LNCAP (cell line): Measurements from ENCODE around the gene DCUN1D2.

Experiments
- CTCF ChIP-seq: fragments of 450-650 bp; IDR thresholded peaks from 2 replicates; pipeline ENCODE4 v1.5.1; 2017; ENCODE audit warnings: mild to moderate bottlenecking

The DCUN1D2 gene

GRCh38 chr13:113490496-113491417 is at the start of gene DCUN1D2:
DCUN1D2 (minus strand) TSS chr13:113490711; CDS start chr13:113490669, 42 bp downstream.
- no peak for TF ChIP-seq CTCF

- TF ChIP-seq CTCF: no peak
These were observed 49.3 kb upstream of the DCUN1D2 start for GRCh38 chr13:113539822-113540221.

GRCh38 chr13:113539176-113539575 is 48.7 kb upstream of the DCUN1D2 start:
- no peak for TF ChIP-seq CTCF

GRCh38 chr13:113538689-113539058 is 48.2 kb upstream of the DCUN1D2 start:
- no peak for TF ChIP-seq CTCF

GRCh38 chr13:113537909-113538688 is 47.6 kb upstream of the DCUN1D2 start:
- no peak for TF ChIP-seq CTCF

- TF ChIP-seq CTCF: no peak
These were observed 46.7 kb upstream of the DCUN1D2 start for GRCh38 chr13:113537205-113537604.

GRCh38 chr13:113536461-113537110 is 46.1 kb upstream of the DCUN1D2 start:
- no peak for TF ChIP-seq CTCF
